IMR-90 (cell line): Measurements from ENCODE around the gene ELSPBP1.

Source experiments
- BHLHE40 ChIP-seq: fragments of 150-350 bp; IDR thresholded peaks from 2 replicates; pipeline ENCODE4 v1.6.1; 2016; ENCODE audit warnings: mild to moderate bottlenecking, low read depth, low read length
- CEBPB ChIP-seq: IDR thresholded peaks from 2 replicates; pipeline ENCODE4 v1.6.1; 2012; ENCODE audit warnings: low read depth, low read length, improper control_type of control experiment
- CTCF ChIP-seq: conservative IDR thresholded peaks from 2 replicates; pipeline ENCODE4 v1.5.1; 2012; ENCODE audit warnings: mild to moderate bottlenecking, low read depth, low read length, improper control_type of control experiment
- FOS ChIP-seq: fragments of 150-350 bp; IDR thresholded peaks from 2 replicates; pipeline ENCODE4 v1.6.1; 2016; ENCODE audit warnings: low read depth, low read length
- MXI1 ChIP-seq: IDR thresholded peaks from 2 replicates; pipeline ENCODE4 v1.6.1; 2012; ENCODE audit warnings: low read depth, mild to moderate bottlenecking, low read length, moderate library complexity, borderline replicate concordance
- NFE2L2 ChIP-seq: fragments of 150-350 bp; IDR thresholded peaks from 2 replicates; pipeline ENCODE4 v1.6.1; 2016; ENCODE audit warnings: low read depth, mild to moderate bottlenecking, low read length
- POLR2A ChIP-seq: IDR thresholded peaks from 2 replicates; pipeline ENCODE4 v1.6.1; 2012; ENCODE audit warnings: mild to moderate bottlenecking, low read depth, low read length
- RAD21 ChIP-seq: IDR thresholded peaks from 2 replicates; pipeline ENCODE4 v1.6.1; 2012; ENCODE audit warnings: low read length, improper control_type of control experiment
- RCOR1 ChIP-seq: IDR thresholded peaks from 2 replicates; pipeline ENCODE4 v1.6.1; 2012; ENCODE audit warnings: mild to moderate bottlenecking, low read length, improper control_type of control experiment; ENCODE audit not compliant: insufficient replicate concordance
- SMC3 ChIP-seq: fragments of 150-350 bp; IDR thresholded peaks from 2 replicates; pipeline ENCODE4 v1.6.1; 2016; ENCODE audit warnings: low read depth, mild to moderate bottlenecking, antibody characterized with exemption, low read length, moderate library complexity

- TF ChIP-seq CTCF (no peak), POLR2A (no peak), SMC3 (no peak), RAD21 (no peak), NFE2L2 (no peak), BHLHE40 (no peak), FOS (no peak), MXI1 (no peak), RCOR1 (no peak), CEBPB (no peak)
These were observed 9.8 kb downstream of the ELSPBP1 start for GRCh38 chr19:48004236-48004635.
